Right lung (tissue), 5 donors: ENCODE measurements around the gene ZNRF3. TPM values are rescaled to one million over a fixed set of nuclear protein-coding genes. Genes with fewer than 3 reads are reported as not detected.
"Not testable (repeated sequence)": the region's sequence is repeated elsewhere in the genome, so short reads cannot be mapped to it uniquely, and the experiment has no call there.

Experiments used
- DNase-seq, 2 donors: peaks; one replicate each; pipeline ENCODE4 v3.0.0-alpha.2; 2013
- polyA plus RNA-seq, 5 donors: library from polyadenylated mRNA; unstranded; fragments of 120-200 nt; gene quantifications; one replicate each; pipeline versions ENCODE4 v1.2.1 to v1.2.3, GENCODE V29; 2013; ENCODE audit warnings: inconsistent platforms in 1 of 5, low replicate concordance in 1 of 5; ENCODE audit not compliant: insufficient read length in 5 of 5, insufficient read depth in 1 of 5

The ZNRF3 gene
- polyA plus RNA-seq, 5 donors: 20.8 to 33.3 (median 24.7) TPM

- DNase-seq: no peak
Observed at GRCh38 chr22:28929197-28929596, 45.8 kb downstream of the ZNRF3 start.

- DNase-seq: no peak
Observed at GRCh38 chr22:28930357-28931007, 47.1 kb downstream of the ZNRF3 start.

- DNase-seq: no peak
Observed at GRCh38 chr22:28931844-28932567, 48.6 kb downstream of the ZNRF3 start.

- DNase-seq: no peak
Observed at GRCh38 chr22:28933321-28933720, 49.9 kb downstream of the ZNRF3 start.

- no peak for DNase-seq
Observed at GRCh38 chr22:28934026-28934425, 50.7 kb downstream of the ZNRF3 start.

GRCh38 chr22:28935140-28935539 lies 51.8 kb downstream of the ZNRF3 start:
- no peak for DNase-seq

- no peak for DNase-seq
Observed at GRCh38 chr22:28935713-28936112, 52.3 kb downstream of the ZNRF3 start.

GRCh38 chr22:28936200-28936599 lies 52.8 kb downstream of the ZNRF3 start:
- no peak for DNase-seq

GRCh38 chr22:28937206-28938025 lies 54.0 kb downstream of the ZNRF3 start:
- DNase-seq: no peak

- no peak for DNase-seq
Observed at GRCh38 chr22:28938286-28938833, 55.0 kb downstream of the ZNRF3 start.

- no peak for DNase-seq
Observed at GRCh38 chr22:28939394-28939793, 56.0 kb downstream of the ZNRF3 start.

- no peak for DNase-seq
Observed at GRCh38 chr22:28939932-28940331, 56.6 kb downstream of the ZNRF3 start.

GRCh38 chr22:28940441-28940840 lies 57.1 kb downstream of the ZNRF3 start:
- no peak for DNase-seq

- DNase-seq: no peak
Observed at GRCh38 chr22:28942333-28942732, 59.0 kb downstream of the ZNRF3 start.

GRCh38 chr22:28942801-28943500 lies 59.6 kb downstream of the ZNRF3 start:
- DNase-seq: no peak

- no peak for DNase-seq
Observed at GRCh38 chr22:28943501-28943879, 60.1 kb downstream of the ZNRF3 start.

- no peak for DNase-seq
Observed at GRCh38 chr22:28947125-28947524, 63.8 kb downstream of the ZNRF3 start.

- DNase-seq: no peak
Observed at GRCh38 chr22:28948424-28948823, 65.1 kb downstream of the ZNRF3 start.

- not testable (repeated sequence) for DNase-seq
Observed at GRCh38 chr22:28948860-28949551, 65.6 kb downstream of the ZNRF3 start.

- peak in 1 of 2 donors; percentile 44 for DNase-seq
Observed at GRCh38 chr22:28949788-28950187, 66.4 kb downstream of the ZNRF3 start.
